Activated naive CD8-positive, alpha-beta T cell (primary cell): Measurements from ENCODE around the gene ADAM15.

Experiments
- H3K27ac Mint-ChIP-seq: one replicate; pipeline ENCODE4 v1.8.0; 2021; ENCODE audit warnings: mixed read lengths
- H3K27me3 Mint-ChIP-seq: one replicate; pipeline ENCODE4 v1.8.0; 2021; ENCODE audit warnings: mixed read lengths
- H3K36me3 Mint-ChIP-seq: one replicate; pipeline ENCODE4 v1.8.0; 2021; ENCODE audit warnings: mixed read lengths
- H3K4me1 Mint-ChIP-seq: one replicate; pipeline ENCODE4 v1.8.0; 2021; ENCODE audit warnings: low read depth, mixed read lengths
- H3K4me3 Mint-ChIP-seq: one replicate; pipeline ENCODE4 v1.8.0; 2021; ENCODE audit warnings: mild to moderate bottlenecking, mixed read lengths
- H3K9me3 Mint-ChIP-seq: one replicate; pipeline ENCODE4 v1.8.0; 2021; ENCODE audit warnings: low read depth, mixed read lengths

The ADAM15 gene, protein sequence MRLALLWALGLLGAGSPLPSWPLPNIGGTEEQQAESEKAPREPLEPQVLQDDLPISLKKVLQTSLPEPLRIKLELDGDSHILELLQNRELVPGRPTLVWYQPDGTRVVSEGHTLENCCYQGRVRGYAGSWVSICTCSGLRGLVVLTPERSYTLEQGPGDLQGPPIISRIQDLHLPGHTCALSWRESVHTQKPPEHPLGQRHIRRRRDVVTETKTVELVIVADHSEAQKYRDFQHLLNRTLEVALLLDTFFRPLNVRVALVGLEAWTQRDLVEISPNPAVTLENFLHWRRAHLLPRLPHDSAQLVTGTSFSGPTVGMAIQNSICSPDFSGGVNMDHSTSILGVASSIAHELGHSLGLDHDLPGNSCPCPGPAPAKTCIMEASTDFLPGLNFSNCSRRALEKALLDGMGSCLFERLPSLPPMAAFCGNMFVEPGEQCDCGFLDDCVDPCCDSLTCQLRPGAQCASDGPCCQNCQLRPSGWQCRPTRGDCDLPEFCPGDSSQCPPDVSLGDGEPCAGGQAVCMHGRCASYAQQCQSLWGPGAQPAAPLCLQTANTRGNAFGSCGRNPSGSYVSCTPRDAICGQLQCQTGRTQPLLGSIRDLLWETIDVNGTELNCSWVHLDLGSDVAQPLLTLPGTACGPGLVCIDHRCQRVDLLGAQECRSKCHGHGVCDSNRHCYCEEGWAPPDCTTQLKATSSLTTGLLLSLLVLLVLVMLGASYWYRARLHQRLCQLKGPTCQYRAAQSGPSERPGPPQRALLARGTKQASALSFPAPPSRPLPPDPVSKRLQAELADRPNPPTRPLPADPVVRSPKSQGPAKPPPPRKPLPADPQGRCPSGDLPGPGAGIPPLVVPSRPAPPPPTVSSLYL

DNA sequence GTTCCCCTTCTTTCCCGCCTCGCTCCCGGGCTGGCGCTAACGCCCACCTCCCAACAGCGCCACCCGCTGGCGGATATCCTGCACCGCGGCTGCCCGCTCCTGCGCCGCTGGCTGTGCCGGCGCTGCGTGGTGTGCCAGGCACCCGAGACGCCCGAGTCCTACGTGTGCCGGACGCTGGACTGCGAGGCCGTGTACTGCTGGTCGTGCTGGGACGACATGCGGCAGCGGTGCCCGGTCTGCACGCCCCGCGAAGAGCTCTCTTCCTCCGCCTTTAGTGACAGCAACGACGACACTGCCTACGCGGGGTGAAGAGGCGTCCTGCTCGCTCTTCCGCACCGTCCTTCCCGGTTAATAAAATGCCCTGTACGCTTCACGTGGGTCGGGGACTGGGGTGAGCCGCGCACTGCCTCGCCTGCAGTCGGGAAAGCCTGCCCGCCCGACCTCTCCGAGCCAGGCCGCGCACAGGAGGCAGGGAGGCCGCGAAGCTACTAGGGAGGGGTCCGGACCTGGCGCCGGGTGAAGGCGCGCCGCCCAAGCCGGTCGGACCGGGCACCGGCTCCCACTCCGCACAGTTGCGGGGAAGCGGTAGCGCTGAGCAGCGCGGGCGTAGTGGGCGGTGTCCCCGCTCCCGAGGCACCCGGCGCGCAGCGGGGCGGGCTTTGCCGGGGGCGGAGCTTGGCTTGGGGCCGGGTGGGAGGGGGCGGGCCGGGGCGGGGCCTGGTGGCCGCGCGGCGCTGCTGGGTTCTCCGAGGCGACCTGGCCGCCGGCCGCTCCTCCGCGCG, at the start of gene ADAM15:
ADAM15 (plus strand) TSS at position 757 of the 782 bp plus-strand sequence. CDS start 71 bp downstream, outside the sequence.
- Mint-ChIP-seq H3K4me3 (peak within 1 kb of the TSS; percentile 88), H3K27me3 (no peaks in the 10 kb centered on the region), H3K36me3 (no peaks in the 10 kb centered on the region), H3K4me1 (peaks cover 17% of the 10 kb centered on the region), H3K27ac (no peak within 1 kb of the TSS), H3K9me3 (no peaks in the 10 kb centered on the region)

DNA sequence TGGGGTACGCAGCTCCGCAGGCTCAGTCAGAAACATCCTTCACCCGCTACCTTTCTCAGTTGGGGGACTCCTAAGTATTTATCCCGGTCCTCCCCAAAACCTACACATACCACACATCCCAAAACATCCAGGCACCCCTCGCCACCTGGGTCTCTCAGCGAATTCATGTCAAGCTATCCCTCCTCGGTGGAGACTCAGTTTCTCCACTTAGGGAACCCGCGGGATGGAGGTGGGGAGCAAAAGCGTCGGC, 49.8 kb upstream of the ADAM15 start:
- peak overlapping the region; percentile 41 for H3K27ac Mint-ChIP-seq
- H3K9me3 Mint-ChIP-seq: no peaks in the 10 kb centered on the region
- H3K36me3 Mint-ChIP-seq: peaks cover under 1% of the 10 kb centered on the region
- H3K4me1 Mint-ChIP-seq: peaks cover 50% of the 10 kb centered on the region
- H3K4me3 Mint-ChIP-seq: peak overlapping the region; percentile 82
- no peaks in the 10 kb centered on the region for H3K27me3 Mint-ChIP-seq

DNA sequence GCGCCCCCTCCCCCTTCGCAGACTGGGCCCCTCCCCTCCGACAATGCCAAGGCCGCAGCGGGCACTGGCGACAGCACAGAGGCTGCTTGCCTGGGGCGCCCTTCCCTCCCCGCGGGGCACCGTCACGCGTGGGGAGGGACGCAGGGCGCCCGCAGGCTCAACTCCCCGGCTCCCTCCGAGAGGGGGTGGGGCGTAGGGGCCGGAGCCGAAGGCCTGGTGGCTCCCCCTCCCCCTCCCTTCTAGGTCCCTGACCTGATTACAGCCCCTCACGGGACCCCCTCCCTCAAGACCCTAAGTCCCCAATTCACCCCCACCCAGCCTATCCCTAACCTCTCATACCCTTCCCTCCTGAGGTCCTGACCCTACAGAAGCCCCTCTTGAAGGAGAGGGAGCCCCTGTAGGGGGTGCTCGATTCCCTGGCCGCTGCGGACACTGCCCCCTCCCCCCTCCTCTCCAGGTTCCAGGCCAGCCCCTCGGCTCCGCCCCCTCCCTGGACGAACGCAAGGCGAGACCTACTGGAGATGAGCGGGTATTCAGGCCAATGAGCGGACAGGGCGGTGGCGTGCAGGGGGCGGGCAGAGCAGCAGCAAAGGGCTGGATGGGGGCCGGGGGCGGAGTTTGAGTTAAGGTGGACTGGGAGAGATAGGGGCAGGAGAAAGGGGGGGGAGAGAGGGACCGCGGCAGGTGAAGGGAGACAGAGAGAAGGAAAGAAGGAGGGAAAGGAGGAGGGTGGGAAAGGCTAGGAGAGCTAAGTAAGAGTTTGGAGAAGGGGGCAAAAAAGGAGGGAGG, 49.2 kb upstream of the ADAM15 start:
- Mint-ChIP-seq H3K27ac (peak overlapping the region; percentile 88), H3K4me1 (peaks cover 55% of the 10 kb centered on the region), H3K27me3 (no peaks in the 10 kb centered on the region), H3K9me3 (no peaks in the 10 kb centered on the region), H3K4me3 (peak overlapping the region; percentile 87), H3K36me3 (no peaks in the 10 kb centered on the region)

DNA sequence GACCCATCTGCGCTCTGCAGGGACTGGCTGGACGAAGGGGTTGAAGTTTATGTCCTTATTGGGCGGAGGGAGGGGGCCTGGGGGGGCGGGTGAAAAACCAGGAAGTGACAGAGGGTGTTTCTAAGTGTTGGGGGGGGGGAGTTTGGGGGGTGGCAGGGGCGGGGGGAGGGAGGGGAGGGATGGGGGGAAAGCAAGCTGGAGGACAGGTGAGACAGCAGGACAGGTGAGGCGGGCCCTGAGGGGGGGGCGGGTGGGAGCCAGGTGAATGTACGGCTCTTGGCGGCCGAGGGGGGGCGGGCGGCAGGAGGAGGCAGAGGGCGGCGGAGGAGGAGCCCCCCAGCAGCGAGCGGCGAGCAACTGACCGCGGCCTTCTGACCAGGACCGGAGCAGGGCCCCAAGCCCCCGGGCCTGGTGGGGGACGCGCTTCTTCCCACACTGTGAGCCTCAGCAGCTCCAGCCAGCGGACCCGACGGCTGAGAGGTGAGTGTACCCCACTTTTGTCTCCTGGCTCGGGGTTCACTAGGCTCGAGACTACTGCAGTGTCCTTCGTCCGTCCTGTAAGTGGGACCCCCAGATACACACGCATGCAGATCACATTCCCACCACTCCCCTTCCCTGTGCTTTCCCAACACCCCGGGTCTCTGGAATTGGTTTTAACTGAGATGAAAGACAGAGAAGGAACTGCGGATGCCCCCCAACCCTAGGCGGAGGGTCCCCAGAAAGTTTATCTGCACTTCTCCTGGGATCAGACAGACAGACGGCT, 48.5 kb upstream of the ADAM15 start, which contains the start of gene ZBTB7B:
ZBTB7B (plus strand) TSS at position 339 of the 763 bp plus-strand sequence. CDS start 11,859 bp downstream, outside the sequence.
- Mint-ChIP-seq H3K36me3 (no peaks in the 10 kb centered on the region), H3K27ac (peak within 1 kb of the TSS; percentile 88), H3K27me3 (no peaks in the 10 kb centered on the region), H3K4me1 (peaks cover 54% of the 10 kb centered on the region), H3K9me3 (no peaks in the 10 kb centered on the region), H3K4me3 (peak within 1 kb of the TSS; percentile 90)

DNA sequence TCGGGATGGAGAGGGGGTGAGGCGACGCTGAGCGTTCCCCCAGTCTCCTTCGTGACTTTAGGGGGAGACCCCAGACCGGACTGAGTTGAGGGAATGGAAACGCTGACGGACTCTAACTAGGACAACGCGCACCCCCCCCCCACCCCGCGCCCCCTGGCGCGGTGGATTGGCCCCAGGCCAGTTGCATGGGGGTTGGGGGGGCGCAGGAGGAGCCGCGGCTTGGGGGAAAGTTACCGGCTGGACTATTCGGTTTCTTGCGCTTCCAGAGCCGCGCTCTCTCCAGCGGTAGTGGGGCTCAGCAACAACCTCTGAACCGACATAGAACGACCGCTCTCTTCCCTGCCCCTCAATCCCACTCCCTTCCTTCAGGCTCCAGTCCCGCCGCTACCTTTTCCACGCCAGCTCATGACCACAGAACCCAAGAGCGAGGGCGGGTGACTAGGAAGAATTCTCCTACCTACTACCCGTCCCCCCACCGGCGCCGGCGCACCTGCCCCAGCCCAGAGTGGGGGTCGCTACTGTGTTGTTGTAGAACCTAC, 47.8 kb upstream of the ADAM15 start:
- no peaks in the 10 kb centered on the region for H3K36me3 Mint-ChIP-seq
- peak overlapping the region; percentile 81 for H3K27ac Mint-ChIP-seq
- peak overlapping the region; percentile 90 for H3K4me3 Mint-ChIP-seq
- no peaks in the 10 kb centered on the region for H3K9me3 Mint-ChIP-seq
- no peaks in the 10 kb centered on the region for H3K27me3 Mint-ChIP-seq
- peaks cover 49% of the 10 kb centered on the region for H3K4me1 Mint-ChIP-seq

DNA sequence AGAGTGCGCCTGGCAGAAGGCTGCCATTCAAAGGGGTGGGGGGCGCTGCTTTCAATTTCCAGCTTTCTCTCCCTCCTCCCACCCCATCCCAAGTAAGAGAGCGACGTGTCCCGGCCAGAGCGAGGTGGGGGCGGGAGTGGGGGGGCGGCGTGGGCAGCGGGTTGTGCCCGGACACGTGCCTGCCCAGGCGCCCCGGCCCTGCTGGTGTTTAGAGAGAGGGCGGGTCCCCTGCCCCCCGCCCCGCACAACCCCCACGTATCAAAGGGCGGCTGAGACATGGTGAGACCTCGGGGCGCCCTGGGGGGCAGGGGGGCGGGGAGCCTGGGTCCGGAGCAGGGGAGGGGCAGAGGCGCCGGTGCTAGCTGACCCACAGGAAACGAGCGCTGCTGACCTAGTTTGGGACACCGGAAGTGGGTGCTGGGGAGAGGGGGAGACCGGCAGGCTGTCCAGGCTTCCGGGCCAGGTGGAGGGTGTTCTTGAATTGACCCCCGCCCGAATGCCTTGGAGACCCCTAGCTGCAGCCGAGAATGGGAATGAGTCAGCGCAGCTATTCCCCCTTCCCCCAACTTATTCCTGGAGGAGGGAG, 47.3 kb upstream of the ADAM15 start:
- Mint-ChIP-seq H3K27ac (peak overlapping the region; percentile 81), H3K4me3 (peak overlapping the region; percentile 90), H3K4me1 (peaks cover 50% of the 10 kb centered on the region), H3K27me3 (no peaks in the 10 kb centered on the region), H3K36me3 (no peaks in the 10 kb centered on the region), H3K9me3 (no peaks in the 10 kb centered on the region)

DNA sequence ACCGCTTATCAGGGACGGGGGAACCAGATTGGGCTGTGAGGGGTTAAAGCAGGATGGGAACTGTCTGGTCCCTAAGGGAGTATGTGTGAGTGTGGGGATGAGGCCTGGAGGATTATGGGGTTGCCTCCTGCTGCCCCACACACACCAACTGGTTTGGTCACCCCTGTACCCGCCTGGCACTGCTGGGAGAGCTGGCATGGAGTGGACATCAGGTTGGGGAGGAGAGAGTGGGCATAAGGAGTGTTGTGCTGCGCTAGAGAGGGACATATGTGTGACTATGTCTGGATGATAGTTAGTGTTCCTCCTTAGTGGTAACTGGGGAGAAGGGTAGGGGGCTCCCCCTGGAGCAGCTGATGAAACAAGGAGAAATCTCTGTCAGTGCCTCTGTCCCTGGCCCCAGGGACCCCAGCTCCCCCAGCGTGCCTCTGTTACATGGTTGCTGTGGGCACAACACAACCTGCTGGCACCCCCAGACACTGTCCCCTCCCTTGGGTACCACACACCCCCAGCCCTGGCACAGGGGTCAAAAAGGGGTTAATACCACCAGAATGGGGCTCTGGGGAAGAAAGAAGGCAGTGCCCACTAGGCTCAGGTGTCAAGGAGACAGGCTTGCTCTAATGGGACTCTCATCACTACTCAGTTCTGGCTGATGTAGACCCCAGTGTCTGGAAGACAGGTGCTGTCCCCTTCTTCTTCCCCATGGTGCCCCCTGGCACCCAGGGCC, 46.6 kb upstream of the ADAM15 start:
- H3K4me3 Mint-ChIP-seq: peak overlapping the region; percentile 79
- H3K27ac Mint-ChIP-seq: peak overlapping the region; percentile 77
- H3K4me1 Mint-ChIP-seq: peaks cover 48% of the 10 kb centered on the region
- no peaks in the 10 kb centered on the region for H3K9me3 Mint-ChIP-seq
- no peaks in the 10 kb centered on the region for H3K27me3 Mint-ChIP-seq
- no peaks in the 10 kb centered on the region for H3K36me3 Mint-ChIP-seq

DNA sequence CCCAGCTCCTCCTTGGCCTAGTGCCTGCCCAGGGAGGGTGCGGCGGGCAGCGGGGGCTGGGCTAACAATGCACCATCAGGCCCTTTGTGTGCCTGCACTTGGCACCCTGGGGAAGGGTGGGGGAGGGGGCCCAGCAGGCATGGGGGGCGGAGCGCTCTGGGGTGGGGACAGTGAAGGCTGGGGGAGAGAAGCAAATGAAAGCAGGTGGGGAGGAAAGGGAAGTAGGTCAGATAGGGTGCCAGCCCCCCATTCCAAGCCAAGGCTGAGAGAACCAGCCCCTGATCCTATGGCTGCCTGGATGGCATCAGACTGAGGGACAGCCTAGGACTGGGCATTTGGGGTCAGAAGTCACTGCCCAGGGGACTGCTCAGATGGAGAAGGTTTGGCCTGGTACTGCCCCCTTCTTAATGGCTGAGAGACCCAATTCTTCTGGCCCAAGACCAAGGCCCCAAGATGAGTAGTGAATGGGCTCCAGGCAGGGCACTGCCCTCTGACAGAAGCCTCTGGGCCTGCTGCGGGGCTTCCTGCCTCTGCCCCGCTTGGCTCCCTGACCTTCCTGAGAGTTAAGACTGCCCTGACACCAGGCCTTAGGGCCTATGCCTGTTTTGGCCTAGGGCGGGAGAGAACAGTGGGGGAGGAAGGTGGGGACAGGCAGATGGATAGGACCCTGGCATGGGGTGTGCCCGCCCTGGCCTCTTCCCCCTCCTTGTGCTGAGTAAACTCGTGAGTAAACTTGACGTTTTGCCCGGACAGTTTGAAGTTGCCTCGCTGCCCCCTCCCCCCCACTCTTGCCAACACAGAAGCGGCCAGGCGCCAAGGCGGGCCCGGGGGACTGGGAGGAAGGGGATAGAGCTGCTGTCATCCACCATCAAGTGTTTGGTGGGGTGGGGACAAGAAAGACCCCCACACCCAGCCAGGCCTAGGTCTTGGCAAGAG, 45.8 kb upstream of the ADAM15 start:
- no peaks in the 10 kb centered on the region for H3K36me3 Mint-ChIP-seq
- no peaks in the 10 kb centered on the region for H3K9me3 Mint-ChIP-seq
- H3K4me1 Mint-ChIP-seq: peaks cover 51% of the 10 kb centered on the region
- H3K27ac Mint-ChIP-seq: peak overlapping the region; percentile 83
- H3K27me3 Mint-ChIP-seq: no peaks in the 10 kb centered on the region
- no peak overlapping the region for H3K4me3 Mint-ChIP-seq

DNA sequence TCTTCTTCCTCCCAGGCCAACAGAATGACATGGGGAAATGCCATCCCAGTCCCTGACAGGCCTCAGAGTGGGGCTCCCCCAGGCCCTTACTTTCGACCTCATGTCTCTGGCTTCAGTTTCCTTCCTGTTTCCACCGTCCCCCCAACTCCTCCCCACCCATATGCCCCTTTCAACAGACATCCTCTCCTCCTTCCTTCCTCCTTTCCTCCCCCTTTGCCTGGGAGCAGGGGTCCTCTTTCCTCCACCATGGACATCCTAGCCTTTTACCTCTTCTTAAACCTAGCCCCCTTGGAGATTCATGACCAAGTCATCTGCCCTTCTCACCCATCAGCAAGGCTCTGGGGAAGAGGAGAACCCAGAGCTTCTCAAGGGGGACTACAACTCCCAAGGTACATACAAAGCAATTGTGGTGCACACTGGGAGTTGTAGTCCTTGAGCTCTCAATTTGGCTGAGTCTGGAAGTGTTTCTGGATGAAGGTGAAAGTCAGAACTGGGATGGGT, 44.5 kb upstream of the ADAM15 start:
- peaks cover 57% of the 10 kb centered on the region for H3K4me1 Mint-ChIP-seq
- no peaks in the 10 kb centered on the region for H3K9me3 Mint-ChIP-seq
- no peaks in the 10 kb centered on the region for H3K36me3 Mint-ChIP-seq
- H3K27ac Mint-ChIP-seq: peak overlapping the region; percentile 83
- peak overlapping the region; percentile 70 for H3K4me3 Mint-ChIP-seq
- H3K27me3 Mint-ChIP-seq: no peaks in the 10 kb centered on the region

DNA sequence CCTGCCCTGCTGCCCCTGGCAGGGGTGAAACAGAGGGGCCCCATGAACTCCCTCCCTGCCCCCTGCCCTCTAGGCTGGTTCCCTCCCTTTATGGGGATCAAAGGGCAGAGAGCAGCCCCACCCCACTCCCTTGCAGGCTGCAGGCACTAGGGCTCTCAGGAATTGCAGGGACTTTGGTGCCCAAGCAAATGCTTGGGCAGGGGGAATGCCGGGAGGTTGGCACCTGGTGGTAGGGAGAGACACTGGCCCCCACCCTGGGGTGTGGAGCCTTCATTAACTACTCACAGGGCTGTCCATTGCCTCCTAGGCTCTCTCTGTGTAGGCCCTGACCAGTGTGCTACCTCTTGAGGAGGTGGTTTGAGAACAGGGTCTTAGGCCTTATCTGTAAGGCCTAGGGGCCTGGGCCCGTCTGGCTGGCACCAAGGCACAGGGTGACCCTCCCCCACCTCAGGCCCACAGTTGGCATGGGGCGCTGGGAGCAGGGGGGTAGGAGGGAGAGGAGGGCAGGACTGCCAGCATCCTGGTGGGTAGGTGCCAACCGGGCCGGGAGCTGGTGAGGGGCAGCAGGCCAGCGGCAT, 43.8 kb upstream of the ADAM15 start:
- no peak overlapping the region for H3K4me3 Mint-ChIP-seq
- peaks cover 61% of the 10 kb centered on the region for H3K4me1 Mint-ChIP-seq
- H3K36me3 Mint-ChIP-seq: no peaks in the 10 kb centered on the region

DNA sequence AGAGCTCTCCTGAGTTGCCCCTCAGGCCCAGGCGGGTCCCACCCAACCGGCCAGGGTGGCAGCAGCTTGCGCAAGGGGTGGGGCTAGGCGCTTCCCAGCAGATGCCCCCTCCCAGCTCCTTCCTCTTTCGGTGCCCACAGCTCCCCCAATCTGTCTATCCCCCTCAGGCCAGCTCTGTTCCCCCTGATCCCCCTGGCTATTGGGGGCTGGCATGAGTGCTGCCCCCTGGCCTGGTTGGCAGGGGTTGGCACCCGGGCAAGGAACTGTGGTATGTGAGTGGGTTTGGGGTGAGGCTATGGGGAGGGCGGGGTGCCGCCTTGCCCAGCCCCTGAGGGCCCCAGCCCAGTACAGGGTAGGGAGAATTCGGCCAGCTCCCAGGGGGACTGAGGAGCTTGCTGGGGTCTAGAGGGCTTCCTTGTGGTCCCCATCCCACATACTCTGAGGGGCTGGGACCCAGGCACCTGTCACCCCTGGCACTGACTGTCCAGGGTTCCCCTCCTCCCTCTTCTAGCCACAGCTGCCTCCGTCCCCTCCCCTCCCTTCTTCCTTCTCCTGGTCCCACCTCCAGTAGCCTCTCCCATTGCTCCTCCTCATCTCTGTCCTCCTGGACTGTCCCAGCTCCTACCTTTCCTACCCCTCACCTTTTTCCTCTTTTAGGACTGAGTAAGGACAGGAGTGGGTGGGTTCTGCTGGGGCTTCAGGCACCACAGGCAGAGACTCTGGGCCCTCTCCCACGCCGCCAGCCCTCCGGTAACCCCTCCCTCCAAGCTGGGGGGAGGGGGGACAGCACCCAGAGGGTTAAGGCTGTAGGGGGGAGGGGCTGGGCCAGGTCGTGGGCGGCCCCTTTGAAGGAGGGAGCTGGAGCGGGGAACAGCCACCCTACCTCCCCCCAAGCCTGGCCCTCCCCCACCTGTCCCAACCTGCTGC, 42.8 kb upstream of the ADAM15 start:
- Mint-ChIP-seq H3K4me3 (no peak overlapping the region), H3K27me3 (no peaks in the 10 kb centered on the region), H3K36me3 (no peaks in the 10 kb centered on the region), H3K9me3 (no peaks in the 10 kb centered on the region), H3K4me1 (peaks cover 67% of the 10 kb centered on the region), H3K27ac (no peak overlapping the region)

More for the DNA sequence above, 43.8 kb upstream of the ADAM15 start:
- Mint-ChIP-seq H3K27me3 (no peaks in the 10 kb centered on the region), H3K9me3 (no peaks in the 10 kb centered on the region), H3K27ac (no peak overlapping the region)
